Cardiac muscle cell (in vitro differentiated cells and primary cell): ENCODE measurements around the gene SYT1. TPM values are rescaled to one million over a fixed set of nuclear protein-coding genes. Genes with fewer than 3 reads are reported as not detected.

Experiments used
- DNase-seq, 2 donors: peaks; one replicate each; pipeline versions ENCODE4 v3.0.0 to v3.0.0-alpha.2; 2010 to 2017; ENCODE audit warnings: low read depth in 1 of 2, low spot score in 1 of 2
- H3K27ac ChIP-seq: fragments of 200-600 bp; sonication (generic); 2 replicates; pipeline ENCODE4 v1.5.1; 2016
- H3K27me3 ChIP-seq: fragments of 200-600 bp; sonication (generic); 2 replicates; pipeline ENCODE4 v1.6.0; 2016; ENCODE audit warnings: control low read depth
- H3K36me3 ChIP-seq: fragments of 200-600 bp; sonication (generic); 2 replicates; pipeline ENCODE4 v1.5.1; 2016; ENCODE audit warnings: control low read depth
- H3K4me1 ChIP-seq: fragments of 200-600 bp; sonication (generic); 2 replicates; pipeline ENCODE4 v1.8.1; 2017; ENCODE audit warnings: low read depth, mild to moderate bottlenecking, mixed run types
- H3K4me3 ChIP-seq: fragments of 200-600 bp; sonication (generic); 2 replicates; pipeline ENCODE4 v1.5.1; 2016; ENCODE audit warnings: mild to moderate bottlenecking
- H3K9me3 ChIP-seq: fragments of 200-600 bp; sonication (generic); 2 replicates; pipeline ENCODE4 v1.5.1; 2017; ENCODE audit warnings: low read depth, mild to moderate bottlenecking, control low read depth
- CTCF ChIP-seq: IDR thresholded peaks from 2 replicates; pipeline ENCODE4 v1.5.1; 2012; ENCODE audit warnings: low read depth, mild to moderate bottlenecking, low read length
- polyA plus RNA-seq: library from polyadenylated mRNA; unstranded; fragments of >200 nt; fragmentation: Nextera tagmentation; extraction: Ambion mirVana; gene quantifications from 2 replicates; pipeline ENCODE4 v1.2.1, GENCODE V29; 2016
- total RNA-seq: library from RNA; depleted of rRNA; stranded (reverse); fragments of >200 nt; gene quantifications from 2 replicates; pipeline ENCODE4 v1.2.3, GENCODE V29; 2016

Gene SYT1
- total and polyA plus RNA-seq, 2 experiments from 2014 or later, result 0.50 to 0.66 TPM

- no peak overlapping the region for H3K27ac ChIP-seq
- no peaks in the 10 kb centered on the region for H3K4me1 ChIP-seq
- H3K4me3 ChIP-seq, result no peak overlapping the region
- no peaks in the 10 kb centered on the region for H3K9me3 ChIP-seq
- H3K27me3 ChIP-seq, result no peaks in the 10 kb centered on the region
- no peak for TF ChIP-seq CTCF
- no peak for DNase-seq
- no peaks in the 10 kb centered on the region for H3K36me3 ChIP-seq
Measured at GRCh38 chr12:79086541-79087296, 222.1 kb downstream of the SYT1 start.

- no peaks in the 10 kb centered on the region for H3K27me3 ChIP-seq
- no peaks in the 10 kb centered on the region for H3K9me3 ChIP-seq
- no peak overlapping the region for H3K4me3 ChIP-seq
- H3K4me1 ChIP-seq, result no peaks in the 10 kb centered on the region
- DNase-seq, result no peak
- no peak for TF ChIP-seq CTCF
- no peak overlapping the region for H3K27ac ChIP-seq
- H3K36me3 ChIP-seq, result no peaks in the 10 kb centered on the region
Measured at GRCh38 chr12:79098530-79098929, 234.0 kb downstream of the SYT1 start.

- Histone ChIP-seq H3K9me3 (no peaks in the 10 kb centered on the region), H3K27me3 (no peaks in the 10 kb centered on the region), H3K27ac (no peak overlapping the region), H3K4me3 (no peak overlapping the region), H3K4me1 (no peaks in the 10 kb centered on the region), H3K36me3 (no peaks in the 10 kb centered on the region)
- no peak for DNase-seq
- no peak for TF ChIP-seq CTCF
Measured at GRCh38 chr12:79108962-79109361, 244.4 kb downstream of the SYT1 start.

GRCh38 chr12:79114896-79115295 is 250.3 kb downstream of the SYT1 start:
- no peak overlapping the region for H3K4me3 ChIP-seq
- no peaks in the 10 kb centered on the region for H3K27me3 ChIP-seq
- H3K9me3 ChIP-seq, result no peaks in the 10 kb centered on the region
- no peaks in the 10 kb centered on the region for H3K36me3 ChIP-seq
- no peak for DNase-seq
- H3K4me1 ChIP-seq, result no peaks in the 10 kb centered on the region
- no peak overlapping the region for H3K27ac ChIP-seq
- TF ChIP-seq CTCF, result no peak

DNA sequence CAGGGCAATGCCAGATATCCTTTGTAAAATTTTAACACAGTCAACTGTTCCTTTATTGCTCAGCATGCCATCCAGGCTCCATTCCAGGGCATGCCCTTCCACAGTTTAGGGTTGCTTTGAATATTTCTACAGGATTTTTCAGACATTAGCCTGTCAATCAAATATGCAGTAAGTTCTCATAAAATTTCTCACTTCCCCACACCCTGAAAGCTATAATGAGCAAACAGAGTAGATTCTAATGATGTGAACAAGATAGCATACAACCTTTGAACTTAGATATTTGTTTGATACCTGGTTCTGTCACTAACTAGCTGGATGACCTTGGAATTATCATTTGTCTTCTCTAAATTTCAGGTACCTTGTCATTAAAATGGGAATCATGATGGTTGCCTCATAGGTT is 251.2 kb downstream of the SYT1 start:
- H3K4me3 ChIP-seq, result no peak overlapping the region
- H3K9me3 ChIP-seq, result no peaks in the 10 kb centered on the region
- no peaks in the 10 kb centered on the region for H3K4me1 ChIP-seq
- no peaks in the 10 kb centered on the region for H3K27me3 ChIP-seq
- DNase-seq, result no peak
- no peaks in the 10 kb centered on the region for H3K36me3 ChIP-seq
- H3K27ac ChIP-seq, result no peak overlapping the region
- TF ChIP-seq CTCF, result no peak
